LNCaP clone FGC (cell line): ENCODE results near the gene FOXRED2.
"Not testable (repeated sequence)": the region's sequence is repeated elsewhere in the genome, so short reads cannot be mapped to it uniquely, and the experiment has no call there.

Experiments
- DNase-seq: peaks from one replicate; pipeline ENCODE4 v3.0.0-alpha.2; 2011; ENCODE audit warnings: low read depth
- H3K4me3 ChIP-seq: 2 replicates; pipeline ENCODE4 v1.5.1; 2011; ENCODE audit warnings: mild to moderate bottlenecking, low read depth, low read length, control low read depth
- TF ChIP-seq, protein P1 (sequence below): IDR thresholded peaks from 2 replicates; pipeline ENCODE4 v1.5.1; 2012; ENCODE audit warnings: mild to moderate bottlenecking; ENCODE audit not compliant: control insufficient read depth, insufficient read depth; ENCODE audit errors: extremely low read depth

The FOXRED2 gene

DNA sequence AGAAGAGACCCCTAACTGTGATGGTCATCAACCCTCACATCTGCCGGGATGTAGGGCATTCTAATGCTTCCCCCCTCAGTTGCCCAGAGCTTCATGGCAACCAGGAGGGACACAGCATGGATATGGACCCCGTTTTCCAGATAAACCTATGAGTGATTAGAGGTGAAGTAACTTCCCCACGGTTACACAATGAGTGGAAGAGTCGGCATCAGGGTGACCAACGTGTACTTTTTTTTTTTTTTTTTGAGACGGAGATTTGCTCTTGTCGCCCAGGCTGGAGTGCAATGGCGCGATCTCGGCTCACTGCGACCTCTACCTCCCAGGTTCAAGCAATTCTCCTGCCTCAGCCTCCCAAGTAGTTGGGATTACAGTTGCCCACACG is 50.4 kb downstream of the FOXRED2 start:
- no peak overlapping the region for H3K4me3 ChIP-seq
- DNase-seq = no peak
- TF ChIP-seq, protein P1, sequence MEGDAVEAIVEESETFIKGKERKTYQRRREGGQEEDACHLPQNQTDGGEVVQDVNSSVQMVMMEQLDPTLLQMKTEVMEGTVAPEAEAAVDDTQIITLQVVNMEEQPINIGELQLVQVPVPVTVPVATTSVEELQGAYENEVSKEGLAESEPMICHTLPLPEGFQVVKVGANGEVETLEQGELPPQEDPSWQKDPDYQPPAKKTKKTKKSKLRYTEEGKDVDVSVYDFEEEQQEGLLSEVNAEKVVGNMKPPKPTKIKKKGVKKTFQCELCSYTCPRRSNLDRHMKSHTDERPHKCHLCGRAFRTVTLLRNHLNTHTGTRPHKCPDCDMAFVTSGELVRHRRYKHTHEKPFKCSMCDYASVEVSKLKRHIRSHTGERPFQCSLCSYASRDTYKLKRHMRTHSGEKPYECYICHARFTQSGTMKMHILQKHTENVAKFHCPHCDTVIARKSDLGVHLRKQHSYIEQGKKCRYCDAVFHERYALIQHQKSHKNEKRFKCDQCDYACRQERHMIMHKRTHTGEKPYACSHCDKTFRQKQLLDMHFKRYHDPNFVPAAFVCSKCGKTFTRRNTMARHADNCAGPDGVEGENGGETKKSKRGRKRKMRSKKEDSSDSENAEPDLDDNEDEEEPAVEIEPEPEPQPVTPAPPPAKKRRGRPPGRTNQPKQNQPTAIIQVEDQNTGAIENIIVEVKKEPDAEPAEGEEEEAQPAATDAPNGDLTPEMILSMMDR = no peak

GRCh38 chr22:36455571-36456463 is 51.0 kb downstream of the FOXRED2 start:
- H3K4me3 ChIP-seq = no peak overlapping the region
- no peak for DNase-seq
- TF ChIP-seq, protein P1 = no peak

- H3K4me3 ChIP-seq = peak overlapping the region; percentile 26
- no peak for DNase-seq
- TF ChIP-seq, protein P1 = no peak
These were observed 51.8 kb downstream of the FOXRED2 start for GRCh38 chr22:36454916-36455570.

DNA sequence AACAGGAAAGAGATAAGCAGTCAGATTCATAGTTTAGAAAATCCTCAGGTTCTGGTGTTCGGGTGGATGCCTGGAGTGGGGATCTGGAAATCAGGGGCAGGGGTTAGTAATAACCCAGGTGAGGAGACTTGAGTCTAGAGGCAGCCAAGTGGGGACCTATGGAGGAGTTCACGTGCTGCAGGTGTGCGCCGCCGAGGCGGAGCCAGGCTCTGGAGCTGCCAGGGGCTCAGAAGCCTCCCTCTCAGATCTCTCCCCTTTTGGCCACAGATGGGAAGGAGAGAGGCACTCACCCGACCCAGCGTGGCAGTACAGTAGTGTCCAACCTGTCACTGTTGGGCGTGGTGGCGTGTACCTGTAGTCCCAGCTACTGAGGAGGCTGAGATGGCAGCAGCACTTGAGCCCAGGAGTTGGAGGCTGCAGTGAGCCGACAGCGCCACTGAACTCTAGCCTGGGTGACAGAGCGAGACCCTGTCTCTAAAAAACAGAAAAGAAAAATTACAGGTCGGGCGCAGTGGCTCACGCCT is 52.9 kb downstream of the FOXRED2 start:
- no peak overlapping the region for H3K4me3 ChIP-seq
- TF ChIP-seq, protein P1 = no peak
- no peak for DNase-seq

- not testable (repeated sequence) for H3K4me3 ChIP-seq, DNase-seq
These were observed 53.7 kb downstream of the FOXRED2 start for GRCh38 chr22:36452978-36453607.

DNA sequence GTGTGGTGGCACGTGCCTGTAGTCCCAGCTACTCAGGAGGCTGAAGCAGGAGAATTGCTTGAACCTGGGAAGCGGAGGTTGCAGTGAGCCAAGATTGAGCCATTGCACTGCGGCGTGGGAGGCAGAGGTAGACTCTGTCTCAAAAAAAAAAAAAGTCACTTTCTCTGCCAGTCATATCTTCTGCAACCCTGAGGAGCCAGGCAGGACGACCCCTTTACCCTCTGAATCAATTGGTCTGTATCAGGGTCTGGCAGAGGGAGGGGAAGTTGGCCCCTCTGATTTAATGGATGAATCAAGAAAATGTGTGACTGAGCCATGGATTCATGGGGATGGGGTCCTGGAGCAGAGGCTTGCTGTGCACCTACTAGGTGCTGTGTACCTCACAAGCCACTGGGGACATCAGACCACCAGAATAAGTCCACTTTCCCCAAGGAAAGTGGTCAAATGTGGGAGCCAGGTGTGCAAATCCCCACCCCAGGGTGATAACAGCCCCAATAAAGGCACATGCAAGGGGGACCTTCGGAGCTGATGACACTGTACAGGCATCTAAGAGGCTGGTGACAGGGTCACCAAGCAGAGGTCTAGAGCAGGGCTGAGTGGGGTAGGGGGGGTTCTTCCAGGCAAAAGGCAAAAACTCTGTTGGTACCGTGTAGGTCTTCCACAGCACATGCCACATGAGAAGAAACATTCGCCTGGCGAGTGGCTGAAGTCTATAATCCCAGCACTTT is 54.4 kb downstream of the FOXRED2 start:
- TF ChIP-seq, protein P1 = no peak
- no peak for DNase-seq
- H3K4me3 ChIP-seq = no peak overlapping the region

DNA sequence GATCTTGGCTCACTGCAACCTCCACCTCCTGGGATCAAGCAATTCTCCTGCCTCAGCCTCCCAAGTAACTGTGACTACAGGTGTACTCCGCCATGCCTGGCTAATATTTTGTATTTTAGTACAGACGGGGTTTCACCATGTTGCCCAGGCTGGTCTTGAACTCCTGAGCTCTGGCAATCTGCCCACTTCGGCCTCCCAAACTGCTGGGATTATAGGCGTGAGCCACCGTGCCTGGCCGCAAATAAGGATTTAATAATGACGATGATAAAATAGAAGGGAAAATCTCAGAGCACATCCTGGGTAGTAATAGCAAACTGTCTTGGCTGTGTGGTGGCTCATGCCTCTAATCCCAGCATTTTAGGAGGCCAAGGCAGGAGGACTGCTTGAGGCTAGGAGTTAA is 55.9 kb downstream of the FOXRED2 start:
- not testable (repeated sequence) for H3K4me3 ChIP-seq, DNase-seq
